ENCODE results near the gene VAV2.

DNA sequence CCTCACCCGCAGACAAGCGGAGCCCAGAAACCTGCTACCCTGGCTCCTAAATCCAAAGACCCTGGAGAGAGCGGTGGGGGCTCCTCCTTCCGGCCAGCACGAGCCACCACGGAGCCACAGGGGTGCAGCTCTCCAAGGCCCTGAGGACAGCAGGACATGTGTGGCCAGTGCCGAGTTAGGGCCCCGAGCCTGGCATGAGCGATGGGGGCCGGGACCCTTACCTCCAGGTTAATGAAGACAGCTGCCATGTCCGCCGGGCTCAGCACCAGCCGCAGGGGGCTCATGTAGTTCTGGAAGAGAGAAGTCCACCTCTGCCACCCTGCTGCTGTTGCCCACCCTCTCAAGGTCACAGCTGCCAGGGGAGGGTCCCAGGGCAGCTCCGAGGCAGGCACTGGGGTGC is 185.1 kb downstream of the VAV2 start:
- TF ChIP-seq MAFK (IDR thresholded peaks at IDR 0.05; ENCODE audit: partially characterized antibody) (no peak), CTCF (IDR thresholded peaks at IDR 0.05) (no peak), POLR2A (IDR thresholded peaks at IDR 0.05; ENCODE audit: low read length) (no peak), EP300 (IDR thresholded peaks at IDR 0.05) (no peak), ZFP36 (IDR thresholded peaks at IDR 0.05; ENCODE audit: borderline replicate concordance, partially characterized antibody) (no peak), NR3C1 (IDR thresholded peaks at IDR 0.05) (no peak), PHF8 (IDR thresholded peaks at IDR 0.05; ENCODE audit: borderline replicate concordance, low read depth) (no peak), RAD21 (conservative IDR thresholded peaks at IDR 0.05 in 1 of 2, IDR thresholded peaks at IDR 0.05 in 1 of 2) (no peak), E2F6 (IDR thresholded peaks at IDR 0.05; ENCODE audit: borderline replicate concordance, low read depth) (no peak), POLR2AphosphoS2 (conservative IDR thresholded peaks at IDR 0.05; ENCODE audit: low read length) (no peak), CHD2 (IDR thresholded peaks at IDR 0.05; ENCODE audit: low read length, partially characterized antibody) (no peak)

Measured in A549 (cell line).